GM19025 (cell line): ENCODE results near the gene KCNQ2.

ENCODE experiments used
- ATAC-seq: cut with Tn5 transposase; IDR thresholded peaks from one replicate; pipeline ENCODE4 v1.9.1; 2021; ENCODE audit warnings: mild to moderate bottlenecking, low read depth, moderate library complexity; ENCODE audit not compliant: unreplicated experiment

KCNQ2 gene

GRCh38 chr20:63409066-63409833 lies 63.2 kb downstream of the KCNQ2 start:
- ATAC-seq: no peak

DNA sequence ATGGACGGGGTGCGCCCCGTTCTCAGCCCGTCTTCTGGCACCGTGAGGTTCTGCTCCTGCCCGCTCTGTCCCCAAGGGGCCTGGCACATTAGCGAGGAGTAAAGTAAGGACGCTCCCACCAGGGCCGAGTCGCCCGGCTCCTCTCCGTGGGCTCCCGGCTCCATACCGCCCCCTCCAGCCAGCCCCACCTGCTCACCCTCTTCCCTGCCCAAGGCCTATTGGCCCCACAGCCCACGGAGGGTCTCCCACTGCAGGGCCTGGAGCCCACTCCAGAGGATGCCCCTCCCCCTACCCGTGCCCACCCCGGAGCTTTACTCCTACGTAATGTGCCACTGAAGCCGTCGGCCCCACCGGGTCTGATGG lies 63.8 kb downstream of the KCNQ2 start:
- no peak for ATAC-seq

DNA sequence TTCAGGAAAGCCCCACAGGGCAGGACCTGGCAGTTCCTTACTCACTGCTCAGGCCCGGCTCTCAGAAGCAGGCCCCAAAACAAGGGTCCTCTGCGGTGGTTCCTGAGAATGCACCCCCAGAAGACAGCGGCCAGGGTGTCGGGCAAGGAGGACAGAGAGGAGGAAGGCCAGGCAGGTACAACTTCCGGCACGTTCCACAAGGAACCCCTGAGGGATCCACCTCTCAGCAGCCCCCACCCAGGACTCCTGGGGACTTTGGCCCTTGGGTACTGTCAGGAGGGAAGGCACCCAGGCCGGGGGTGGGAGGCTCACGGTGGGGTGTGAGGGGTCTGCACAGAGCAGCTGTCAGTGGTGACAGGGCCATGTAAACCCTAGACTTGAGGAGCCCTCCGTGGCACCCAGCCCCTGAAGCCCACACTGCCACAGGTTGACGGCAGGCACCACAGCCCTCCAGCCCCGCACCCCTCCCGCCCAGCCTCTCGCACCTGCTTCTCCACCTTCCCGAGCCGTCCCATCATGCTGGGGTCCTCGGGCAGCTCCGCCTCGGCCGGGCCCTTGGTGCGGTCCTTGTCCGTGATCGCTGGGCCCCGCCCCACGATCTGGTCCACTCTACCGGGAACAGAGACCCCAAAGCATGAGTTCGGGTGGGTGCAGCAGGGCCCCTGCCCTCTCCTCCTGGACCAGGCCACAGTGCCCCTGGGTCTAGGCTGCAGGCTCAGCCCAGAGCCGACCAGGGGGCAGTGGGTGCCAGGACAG lies 64.3 kb downstream of the KCNQ2 start:
- no peak for ATAC-seq

- no peak for ATAC-seq
Measured at GRCh38 chr20:63406617-63407245, 65.7 kb downstream of the KCNQ2 start.

DNA sequence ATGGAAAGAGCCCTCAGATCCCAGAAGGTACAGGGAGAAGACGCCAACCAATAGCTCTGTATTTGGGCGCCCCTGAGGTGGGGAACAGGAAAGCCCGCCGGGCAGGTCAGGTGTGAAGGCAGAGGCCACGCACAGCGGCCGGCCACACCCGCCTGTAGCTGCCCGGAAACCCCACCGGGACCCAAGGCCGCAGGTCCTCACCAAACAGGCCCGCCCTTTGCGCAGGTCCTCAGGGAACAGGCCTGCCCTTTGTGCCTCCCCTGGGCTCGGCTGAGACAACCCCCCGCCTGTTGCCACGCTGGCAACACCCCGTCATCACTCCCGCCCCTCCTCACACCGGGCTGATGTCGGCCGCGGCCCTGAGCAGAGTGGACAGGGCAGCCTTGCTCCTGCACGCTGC lies 66.4 kb downstream of the KCNQ2 start:
- ATAC-seq: no peak

GRCh38 chr20:63405102-63405730 lies 67.2 kb downstream of the KCNQ2 start:
- no peak for ATAC-seq

GRCh38 chr20:63404129-63405085 lies 68.0 kb downstream of the KCNQ2 start:
- ATAC-seq: no peak

GRCh38 chr20:63403403-63404105 lies 68.9 kb downstream of the KCNQ2 start:
- no peak for ATAC-seq

GRCh38 chr20:63402860-63403220 lies 69.6 kb downstream of the KCNQ2 start:
- ATAC-seq: no peak

DNA sequence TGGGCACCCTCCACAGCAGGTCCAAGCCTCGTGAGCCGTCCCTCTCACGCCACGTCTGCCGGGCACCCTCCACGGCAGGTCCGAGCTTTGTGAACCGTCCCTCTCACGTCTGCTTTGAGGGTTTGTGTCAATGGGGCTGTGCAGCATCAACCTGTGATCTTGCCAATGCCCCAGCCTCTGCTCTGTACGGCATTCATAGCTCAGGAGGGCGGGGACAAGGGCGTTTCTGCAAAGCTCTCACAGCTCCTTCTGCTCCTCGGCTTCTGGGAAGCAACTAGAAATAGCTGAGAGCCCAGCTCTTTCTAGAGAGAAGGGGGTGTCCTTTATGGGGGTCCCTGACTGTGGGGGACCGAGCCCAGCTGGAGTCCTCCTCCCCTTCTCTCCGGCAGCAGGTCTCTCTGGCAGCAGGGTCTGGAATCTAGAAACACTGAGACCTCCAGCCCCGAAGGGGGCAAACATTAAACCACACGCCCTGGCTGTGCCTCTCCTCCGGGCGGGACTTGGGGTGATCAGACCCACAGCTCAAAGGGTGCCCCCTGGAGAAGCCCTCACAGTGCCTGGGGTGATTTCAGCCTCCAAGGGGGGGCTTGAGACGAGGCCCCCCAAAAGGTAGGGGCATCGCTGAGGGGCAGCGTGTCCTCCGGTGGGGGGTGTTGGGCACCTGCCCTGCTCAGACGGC lies 70.1 kb downstream of the KCNQ2 start:
- no peak for ATAC-seq

DNA sequence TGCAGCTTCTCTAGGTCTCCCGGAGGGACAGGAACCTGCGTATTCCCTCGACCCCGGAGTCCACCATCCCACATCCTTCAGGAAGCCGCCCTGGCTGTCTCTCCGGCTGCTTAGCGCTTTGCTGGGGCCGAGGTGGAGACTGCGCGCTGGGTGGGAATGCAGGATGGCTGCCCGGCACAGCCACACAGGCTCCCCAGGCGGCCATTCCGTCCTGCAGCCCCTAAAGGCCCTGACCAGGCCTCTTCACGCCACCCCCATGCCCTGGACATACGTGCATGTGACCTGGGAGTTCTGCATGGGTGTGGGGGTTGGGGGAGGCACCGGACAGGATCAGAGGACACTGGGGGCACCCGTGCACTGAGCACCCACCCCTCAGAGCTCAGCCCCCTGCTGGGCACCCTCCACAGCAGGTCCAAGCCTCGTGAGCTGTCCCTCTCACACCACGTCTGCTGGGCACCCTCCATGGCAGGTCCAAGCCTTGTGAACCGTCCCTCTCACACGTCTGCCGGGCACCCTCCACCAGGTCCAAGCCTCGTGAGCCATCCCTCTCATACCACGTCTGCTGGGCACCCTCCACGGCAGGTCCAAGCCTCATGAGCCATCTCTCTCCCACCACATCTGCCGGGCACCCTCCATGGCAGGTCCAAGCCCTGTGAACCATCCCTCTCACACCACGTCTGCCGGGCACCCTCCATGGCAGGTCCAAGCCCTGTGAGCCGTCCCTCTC lies 70.9 kb downstream of the KCNQ2 start:
- ATAC-seq: no peak

DNA sequence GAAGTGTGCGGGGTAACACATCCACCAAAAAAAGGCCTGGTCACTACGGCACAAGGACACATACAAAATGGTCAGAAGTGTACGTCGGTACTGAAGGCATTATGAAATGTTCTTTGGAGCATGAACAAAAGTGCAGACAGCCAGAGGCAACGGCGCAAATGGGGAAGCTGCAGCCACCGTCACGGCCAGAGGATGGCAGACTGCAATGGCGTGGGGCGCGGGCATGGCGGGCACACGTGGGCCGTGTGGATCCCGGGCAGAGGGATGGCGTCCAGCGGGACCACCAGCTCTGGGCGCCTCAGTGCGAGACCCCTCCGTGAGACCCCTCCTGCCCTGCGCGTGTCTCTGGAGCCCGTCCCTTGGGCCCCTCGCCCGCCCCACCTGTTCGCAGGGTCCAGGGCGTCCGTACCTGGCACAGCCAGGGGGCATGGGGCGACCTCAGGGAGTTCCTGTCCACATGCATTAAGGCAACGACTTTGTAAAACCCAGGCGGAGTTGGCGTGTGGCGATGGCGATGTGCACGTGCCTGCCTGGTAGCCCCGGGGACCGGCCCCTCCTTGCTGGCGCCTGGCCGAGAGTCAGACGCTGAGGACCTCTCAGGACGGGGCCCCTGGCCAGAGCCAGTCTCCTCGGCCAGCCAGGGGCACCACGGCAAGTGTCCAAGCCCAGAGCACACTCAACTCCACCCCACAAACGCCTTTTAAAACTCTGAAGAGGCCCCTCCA lies 71.8 kb downstream of the KCNQ2 start:
- no peak for ATAC-seq

DNA sequence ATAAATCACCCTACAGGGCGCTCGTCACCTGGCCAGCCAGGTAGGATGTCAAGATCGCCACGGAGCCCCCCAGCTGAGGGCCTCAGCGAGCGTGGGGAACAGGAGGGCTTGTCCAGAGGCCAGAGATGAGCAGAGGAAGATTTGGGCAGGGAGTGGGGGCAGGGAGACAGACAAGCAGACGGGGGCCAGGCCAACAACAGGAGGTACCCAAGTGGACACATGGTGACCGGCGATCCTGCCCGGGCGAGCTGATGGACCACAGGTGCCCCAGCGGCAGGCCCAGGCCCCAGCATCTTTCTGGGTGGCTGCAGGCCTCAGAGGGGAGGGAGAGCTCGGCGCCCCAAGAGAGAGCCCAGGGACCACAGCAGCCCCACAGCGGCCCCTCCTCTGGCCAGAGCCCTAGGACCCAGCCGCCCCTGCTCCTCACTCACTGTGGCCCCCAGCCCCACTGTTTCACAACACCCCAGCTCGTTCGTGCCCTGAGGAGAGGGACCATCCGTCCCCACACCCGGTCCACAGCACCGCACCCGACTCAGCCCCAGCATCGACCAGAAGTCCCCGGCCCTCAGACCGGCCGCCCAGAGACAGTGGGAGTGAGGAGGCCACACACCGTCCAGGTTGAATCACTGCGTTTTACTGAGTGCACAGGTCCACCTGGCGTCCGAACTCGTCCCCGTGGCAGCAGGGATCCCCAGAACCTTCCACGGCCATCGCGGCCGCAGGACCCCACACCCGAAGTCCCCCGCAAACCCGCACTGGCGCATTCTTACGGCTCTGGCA lies 72.7 kb downstream of the KCNQ2 start:
- no peak for ATAC-seq

DNA sequence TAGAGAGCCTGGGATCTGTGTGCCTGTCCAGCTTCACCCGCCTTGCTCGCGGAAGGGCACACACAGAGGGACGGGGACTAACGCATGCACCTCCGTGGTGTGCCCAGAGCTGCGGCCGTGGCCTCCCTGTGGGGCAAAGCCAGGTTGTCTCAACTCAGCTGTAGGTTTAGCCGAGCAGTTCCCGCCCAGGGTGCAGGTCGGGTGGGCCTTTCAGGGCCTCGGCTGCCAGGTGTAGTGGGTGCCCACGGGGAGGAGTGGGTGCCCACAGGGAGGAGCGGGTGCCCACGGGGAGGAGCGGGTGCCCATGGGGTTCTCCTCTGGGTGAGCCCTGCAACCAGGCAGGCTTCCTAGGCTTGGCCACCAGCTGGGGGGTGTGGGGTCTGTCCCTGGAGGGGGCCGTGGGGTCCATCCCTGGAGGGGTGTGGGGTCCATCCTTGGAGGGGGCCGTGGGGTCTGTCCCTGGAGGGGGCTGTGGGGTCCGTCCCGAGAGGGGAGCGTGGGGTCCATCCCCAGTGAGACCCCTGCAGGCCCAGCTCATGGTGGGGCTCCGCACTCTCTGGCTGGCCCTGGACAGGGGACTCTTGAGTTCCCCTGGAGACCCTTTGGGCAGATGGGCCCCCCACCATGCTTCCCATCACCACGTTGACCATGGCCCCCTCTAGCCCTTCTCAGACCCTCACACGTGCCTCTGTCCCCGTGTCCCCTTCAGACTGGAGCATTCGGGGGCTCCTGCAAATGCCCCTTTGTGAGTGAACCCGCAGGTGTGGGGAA lies 73.5 kb downstream of the KCNQ2 start:
- no peak for ATAC-seq

- no peak for ATAC-seq
Measured at GRCh38 chr20:63397946-63398450, 74.5 kb downstream of the KCNQ2 start.
